ENCODE data around the gene EBF3.

The EBF3 gene

GRCh38 chr10:129909531-129910256 lies 54.4 kb downstream of the EBF3 start:
- DNase-seq: no peak

GRCh38 chr10:129909080-129909479 lies 55.0 kb downstream of the EBF3 start:
- DNase-seq: no peak

DNA sequence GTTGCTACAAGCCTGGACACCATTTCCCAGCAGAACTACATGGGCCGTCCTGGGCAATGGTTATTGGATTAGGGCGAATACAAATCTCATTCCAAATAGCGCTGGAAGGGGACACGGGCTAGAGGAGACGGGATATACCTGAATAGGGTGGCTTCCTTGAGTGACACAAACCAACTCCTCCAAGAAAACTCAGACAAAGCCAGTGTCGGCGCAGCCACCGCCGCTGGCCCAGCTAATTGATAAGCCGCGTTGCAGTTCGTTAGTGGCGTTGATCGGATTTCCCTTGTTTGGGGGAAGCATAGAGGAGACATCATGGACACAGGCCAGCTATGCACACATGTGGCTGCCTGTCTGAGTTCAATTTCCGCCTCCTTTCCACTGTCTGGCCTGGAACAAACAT lies 55.7 kb downstream of the EBF3 start:
- DNase-seq: no peak

DNA sequence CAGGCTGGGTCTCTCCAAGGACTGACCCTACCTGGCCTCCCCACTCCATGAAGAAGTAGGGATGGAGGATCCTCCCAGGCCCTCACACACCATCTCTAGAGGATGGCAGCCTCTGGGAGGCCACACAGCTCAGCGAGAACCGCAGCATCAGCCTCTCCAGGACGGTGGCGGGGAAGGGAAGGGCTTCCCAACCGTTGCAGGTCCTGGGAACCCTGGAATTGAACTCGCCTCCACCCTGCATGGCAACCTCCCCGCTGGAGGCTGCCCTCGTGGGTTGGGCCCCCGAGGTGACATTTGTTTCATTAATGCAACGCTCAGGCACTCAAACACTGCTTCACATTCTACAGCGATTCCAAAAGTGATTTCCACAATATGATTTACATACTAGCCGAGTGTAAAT lies 58.5 kb downstream of the EBF3 start:
- no peak for DNase-seq

- DNase-seq: no peak
Measured at GRCh38 chr10:129904323-129904722, 59.8 kb downstream of the EBF3 start.

DNA sequence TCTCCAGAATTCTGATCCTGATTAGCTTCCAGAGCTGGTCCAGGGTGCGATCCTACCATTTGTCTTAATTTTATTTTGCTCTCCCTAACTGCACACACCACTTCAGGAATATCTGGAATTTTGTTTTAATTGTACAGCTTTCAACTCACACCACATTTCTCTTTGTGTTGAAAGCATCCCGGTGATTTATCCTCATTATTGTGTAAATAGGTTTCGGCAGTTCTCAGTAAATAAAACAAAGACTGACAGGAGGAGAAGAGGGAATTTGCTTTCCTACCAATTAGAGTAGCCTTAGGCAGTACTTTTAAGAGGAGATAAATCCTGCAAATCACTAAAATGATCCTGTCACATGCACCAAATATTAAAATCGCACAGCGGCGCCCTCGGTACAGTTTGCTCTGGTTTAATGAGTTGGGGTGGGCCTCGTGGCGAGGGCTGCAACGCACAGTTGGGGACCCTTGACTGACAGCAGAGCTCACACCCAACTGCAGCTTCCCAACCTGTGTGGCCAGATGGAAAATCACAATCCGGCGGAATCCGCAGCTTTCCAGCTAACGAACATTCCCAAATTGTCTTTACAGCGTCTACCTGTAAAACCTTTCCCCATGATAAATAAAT lies 62.6 kb downstream of the EBF3 start:
- DNase-seq: no peak

DNA sequence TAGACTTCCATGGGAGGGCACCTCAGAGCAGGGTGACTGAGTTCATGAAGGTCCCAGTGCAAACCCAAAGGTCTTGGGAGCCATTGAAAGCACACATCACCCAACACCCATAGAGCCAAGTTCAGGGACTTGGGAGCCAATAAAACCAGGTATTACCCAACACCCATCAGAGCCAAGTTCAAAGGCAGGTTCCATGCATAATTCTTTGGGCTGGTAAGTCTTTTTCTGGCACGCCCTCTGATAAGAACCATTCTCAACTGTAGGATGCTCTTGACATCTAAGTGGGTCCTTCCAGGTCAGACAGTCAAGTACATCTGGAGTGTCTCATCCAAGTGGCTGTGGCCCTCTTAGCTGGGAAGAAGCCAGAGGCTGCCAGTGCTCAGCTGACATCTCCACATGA lies 63.2 kb downstream of the EBF3 start:
- DNase-seq: no peak

GRCh38 chr10:129899276-129900130 lies 64.6 kb downstream of the EBF3 start:
- DNase-seq: no peak

- DNase-seq: no peak
Measured at GRCh38 chr10:129898706-129899268, 65.3 kb downstream of the EBF3 start.

DNA sequence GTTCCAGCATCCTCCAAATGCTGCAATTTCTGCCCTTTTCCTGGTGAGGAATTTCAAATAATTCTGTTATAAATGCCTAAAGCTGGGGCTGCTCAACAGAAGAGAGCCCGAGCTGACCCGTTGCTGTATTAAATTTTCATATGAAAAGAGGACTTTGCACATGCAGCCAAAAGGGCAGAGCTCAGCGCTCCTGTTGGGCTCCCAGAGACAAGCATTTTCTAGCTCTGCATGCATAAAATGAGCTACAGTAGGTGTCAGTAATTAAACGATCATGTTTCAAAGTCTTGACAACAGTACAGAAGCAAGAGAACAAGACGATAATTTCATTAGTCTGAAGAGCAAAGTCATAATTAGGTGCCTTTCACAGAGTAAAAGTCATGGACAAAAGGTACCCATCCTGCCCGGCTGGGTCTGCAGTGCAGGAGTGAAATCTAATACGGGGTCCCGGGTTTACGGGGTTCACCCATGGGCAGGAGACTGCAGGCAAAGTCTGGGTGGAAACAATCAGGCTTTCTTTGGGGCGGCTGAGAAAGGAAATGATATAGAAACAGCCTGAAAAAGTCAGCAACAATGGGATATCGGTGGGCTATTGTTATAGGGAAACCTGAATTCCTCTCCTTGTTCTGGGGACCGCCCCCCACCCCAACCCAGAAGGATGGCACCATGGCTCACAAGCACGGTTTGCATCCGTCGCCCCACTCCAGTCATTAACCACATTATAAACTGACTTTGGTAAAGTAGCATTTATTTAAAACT lies 66.0 kb downstream of the EBF3 start:
- DNase-seq: no peak

DNA sequence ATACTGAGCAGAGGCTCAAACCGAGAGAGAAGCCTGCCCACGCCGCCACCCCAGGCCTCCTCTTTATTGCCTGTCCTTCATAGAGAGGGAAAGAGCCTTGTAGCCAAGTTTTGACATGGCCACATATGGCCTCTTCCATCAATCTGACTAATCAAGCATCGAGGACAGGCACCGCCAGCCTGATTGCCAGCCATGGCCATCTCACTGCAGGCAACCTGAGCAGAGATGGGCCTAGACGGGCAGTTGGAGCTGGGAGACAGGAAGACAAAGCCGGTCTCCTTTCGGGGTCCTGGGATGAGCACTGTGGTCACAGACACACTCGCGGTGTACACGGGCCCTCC lies 67.2 kb downstream of the EBF3 start:
- DNase-seq: no peak

- DNase-seq: no peak
Measured at GRCh38 chr10:129896136-129896859, 67.8 kb downstream of the EBF3 start.

DNA sequence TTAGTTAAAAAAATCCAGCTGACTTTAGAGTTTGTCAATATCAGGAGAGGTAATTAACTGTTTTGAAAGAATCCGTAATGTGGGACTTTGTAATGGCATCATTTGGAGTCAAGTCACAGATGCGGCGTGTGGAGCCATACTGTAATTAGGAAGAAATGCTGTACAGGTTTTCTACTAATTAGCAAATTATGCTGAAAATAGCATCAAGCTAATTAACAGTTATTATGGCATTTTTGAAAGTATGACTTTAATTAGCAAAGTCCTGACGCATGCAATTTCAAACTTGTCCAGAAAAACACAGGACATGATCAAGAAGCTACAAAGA lies 68.3 kb downstream of the EBF3 start:
- no peak for DNase-seq

- no peak for DNase-seq
Measured at GRCh38 chr10:129894698-129895097, 69.4 kb downstream of the EBF3 start.

GRCh38 chr10:129893104-129894089 lies 70.7 kb downstream of the EBF3 start:
- no peak for DNase-seq

- no peak for DNase-seq
Measured at GRCh38 chr10:129892548-129893052, 71.5 kb downstream of the EBF3 start.

DNA sequence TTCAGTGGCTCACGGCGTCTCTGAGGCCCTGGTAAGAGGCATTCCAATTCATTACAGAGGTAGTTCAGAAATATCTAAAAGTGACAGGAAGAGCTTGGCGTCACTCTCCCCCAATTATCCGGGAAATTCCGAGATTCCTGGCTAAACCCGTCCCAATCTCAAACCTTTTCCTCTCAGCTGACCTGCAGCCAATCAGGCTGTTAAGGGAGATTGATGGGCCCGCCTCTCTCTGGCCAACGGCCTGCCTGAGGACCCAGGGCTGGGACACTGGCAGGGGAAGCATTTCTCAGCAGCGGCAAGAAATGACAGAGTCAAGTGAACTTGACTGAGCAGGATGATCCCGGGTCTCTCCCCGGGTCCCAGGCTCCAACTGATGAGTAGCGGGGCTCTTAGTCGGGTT lies 72.3 kb downstream of the EBF3 start:
- DNase-seq: no peak

GRCh38 chr10:129890170-129890569 lies 73.9 kb downstream of the EBF3 start:
- DNase-seq: no peak

GRCh38 chr10:129888784-129889616 lies 75.1 kb downstream of the EBF3 start:
- peak; percentile 42 for DNase-seq
